Measurements from ENCODE around the gene ALDH8A1. TPM values are rescaled to one million over a fixed set of nuclear protein-coding genes. Genes with fewer than 3 reads are reported as not detected.

ALDH8A1 gene
- total RNA-seq, 1 donor from 2014 or later, result 0.46 TPM

GRCh38 chr6:134934793-134935485 is 15.0 kb downstream of the ALDH8A1 start:
- H3K27ac Mint-ChIP-seq, result no peak overlapping the region
- no peak for DNase-seq (ENCODE audit: extremely low spot score, unreplicated experiment)
- H3K27me3 Mint-ChIP-seq, result no peaks in the 10 kb centered on the region
- H3K9me3 Mint-ChIP-seq, result no peaks in the 10 kb centered on the region
- H3K36me3 Mint-ChIP-seq, result no peaks in the 10 kb centered on the region
- TF ChIP-seq CTCF (conservative IDR thresholded peaks at IDR 0.05), result no peak
- H3K4me1 Mint-ChIP-seq (ENCODE audit: unreplicated experiment), result peaks cover 12% of the 10 kb centered on the region
- H3K4me3 Mint-ChIP-seq, result no peak overlapping the region

GRCh38 chr6:134932535-134933470 is 17.1 kb downstream of the ALDH8A1 start:
- no peak for DNase-seq (ENCODE audit: extremely low spot score, unreplicated experiment)
- peaks cover 12% of the 10 kb centered on the region for H3K4me1 Mint-ChIP-seq (ENCODE audit: unreplicated experiment)
- H3K9me3 Mint-ChIP-seq, result no peaks in the 10 kb centered on the region
- no peaks in the 10 kb centered on the region for H3K36me3 Mint-ChIP-seq
- no peak for TF ChIP-seq CTCF (conservative IDR thresholded peaks at IDR 0.05)
- H3K27me3 Mint-ChIP-seq, result no peaks in the 10 kb centered on the region
- H3K27ac Mint-ChIP-seq, result no peak overlapping the region
- no peak overlapping the region for H3K4me3 Mint-ChIP-seq

GRCh38 chr6:134932098-134932497 is 17.8 kb downstream of the ALDH8A1 start:
- DNase-seq (ENCODE audit: extremely low spot score, unreplicated experiment), result no peak
- no peaks in the 10 kb centered on the region for H3K9me3 Mint-ChIP-seq
- TF ChIP-seq CTCF (conservative IDR thresholded peaks at IDR 0.05), result no peak
- no peak overlapping the region for H3K4me3 Mint-ChIP-seq
- H3K36me3 Mint-ChIP-seq, result no peaks in the 10 kb centered on the region
- no peak overlapping the region for H3K27ac Mint-ChIP-seq
- peaks cover 9% of the 10 kb centered on the region for H3K4me1 Mint-ChIP-seq (ENCODE audit: unreplicated experiment)
- no peaks in the 10 kb centered on the region for H3K27me3 Mint-ChIP-seq

- TF ChIP-seq CTCF (conservative IDR thresholded peaks at IDR 0.05), result no peak
- no peaks in the 10 kb centered on the region for H3K36me3 Mint-ChIP-seq
- no peak overlapping the region for H3K4me3 Mint-ChIP-seq
- H3K4me1 Mint-ChIP-seq (ENCODE audit: unreplicated experiment), result no peaks in the 10 kb centered on the region
- no peaks in the 10 kb centered on the region for H3K9me3 Mint-ChIP-seq
- H3K27me3 Mint-ChIP-seq, result no peaks in the 10 kb centered on the region
- DNase-seq (ENCODE audit: extremely low spot score, unreplicated experiment), result no peak
- H3K27ac Mint-ChIP-seq, result no peak overlapping the region
These were observed 19.4 kb downstream of the ALDH8A1 start for GRCh38 chr6:134930463-134930862.

- no peaks in the 10 kb centered on the region for H3K36me3 Mint-ChIP-seq
- no peak overlapping the region for H3K27ac Mint-ChIP-seq
- H3K4me3 Mint-ChIP-seq, result no peak overlapping the region
- no peaks in the 10 kb centered on the region for H3K4me1 Mint-ChIP-seq (ENCODE audit: unreplicated experiment)
- H3K27me3 Mint-ChIP-seq, result no peaks in the 10 kb centered on the region
- DNase-seq (ENCODE audit: extremely low spot score, unreplicated experiment), result no peak
- no peak for TF ChIP-seq CTCF (conservative IDR thresholded peaks at IDR 0.05)
- H3K9me3 Mint-ChIP-seq, result no peaks in the 10 kb centered on the region
These were observed 21.6 kb downstream of the ALDH8A1 start for GRCh38 chr6:134928151-134928900.

All from type B pancreatic cell (in vitro differentiated cells).